GM23248 (cell line): ENCODE data around the gene ANKRD29.

Experiments used
- EZH2 ChIP-seq: fragments of 200-600 bp; sonication (generic); IDR thresholded peaks from 2 replicates; pipeline ENCODE4 v1.6.1; 2018; ENCODE audit warnings: antibody characterized with exemption, mild to moderate bottlenecking; ENCODE audit not compliant: insufficient read depth, poor library complexity, severe bottlenecking
- EZH2phosphoT487 ChIP-seq: fragments of 200-600 bp; sonication (generic); IDR thresholded peaks from 2 replicates; pipeline ENCODE4 v1.6.1; 2018; ENCODE audit warnings: antibody characterized with exemption, moderate library complexity, mild to moderate bottlenecking, low read depth; ENCODE audit not compliant: insufficient read depth

- TF ChIP-seq EZH2 (no peak), EZH2phosphoT487 (no peak)
Measured at GRCh38 chr18:23641937-23642666, 20.6 kb downstream of the ANKRD29 start.
